Measurements from ENCODE around the gene ARFGAP2. TPM values are rescaled to one million over a fixed set of nuclear protein-coding genes. Genes with fewer than 3 reads are reported as not detected.

Gene ARFGAP2
- total RNA-seq, 1 experiment from 2014 or later = 100.0 TPM

DNA sequence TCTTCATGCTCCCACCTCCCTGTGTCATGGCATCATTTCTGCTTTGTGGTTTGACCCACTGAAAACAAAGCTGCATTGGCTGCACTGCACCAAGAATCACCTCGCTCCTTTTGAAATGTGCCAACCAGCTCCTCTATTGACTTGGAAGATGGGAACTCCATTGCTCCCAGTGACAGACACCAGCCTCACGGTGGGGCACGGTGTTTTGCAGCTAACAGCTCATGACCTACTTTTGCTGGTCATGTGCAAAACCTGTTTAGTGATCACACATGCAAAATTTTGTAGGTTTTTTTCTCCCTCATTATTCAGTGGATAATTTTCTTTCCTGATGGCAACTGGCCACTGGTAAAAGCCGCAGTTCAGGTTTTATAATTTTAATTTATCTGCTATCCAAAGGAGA is 36.8 kb downstream of the ARFGAP2 start:
- no peak overlapping the region for H3K27ac Mint-ChIP-seq (ENCODE audit: unreplicated experiment)
- TF ChIP-seq, protein P1, sequence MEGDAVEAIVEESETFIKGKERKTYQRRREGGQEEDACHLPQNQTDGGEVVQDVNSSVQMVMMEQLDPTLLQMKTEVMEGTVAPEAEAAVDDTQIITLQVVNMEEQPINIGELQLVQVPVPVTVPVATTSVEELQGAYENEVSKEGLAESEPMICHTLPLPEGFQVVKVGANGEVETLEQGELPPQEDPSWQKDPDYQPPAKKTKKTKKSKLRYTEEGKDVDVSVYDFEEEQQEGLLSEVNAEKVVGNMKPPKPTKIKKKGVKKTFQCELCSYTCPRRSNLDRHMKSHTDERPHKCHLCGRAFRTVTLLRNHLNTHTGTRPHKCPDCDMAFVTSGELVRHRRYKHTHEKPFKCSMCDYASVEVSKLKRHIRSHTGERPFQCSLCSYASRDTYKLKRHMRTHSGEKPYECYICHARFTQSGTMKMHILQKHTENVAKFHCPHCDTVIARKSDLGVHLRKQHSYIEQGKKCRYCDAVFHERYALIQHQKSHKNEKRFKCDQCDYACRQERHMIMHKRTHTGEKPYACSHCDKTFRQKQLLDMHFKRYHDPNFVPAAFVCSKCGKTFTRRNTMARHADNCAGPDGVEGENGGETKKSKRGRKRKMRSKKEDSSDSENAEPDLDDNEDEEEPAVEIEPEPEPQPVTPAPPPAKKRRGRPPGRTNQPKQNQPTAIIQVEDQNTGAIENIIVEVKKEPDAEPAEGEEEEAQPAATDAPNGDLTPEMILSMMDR (IDR thresholded peaks at IDR 0.05; ENCODE audit: insufficient read depth in 1 of 2, low read depth in 1 of 2, low read length in 1 of 2, severe bottlenecking in 1 of 2, unreplicated experiment in 1 of 2) = no peak
- H3K27me3 Mint-ChIP-seq (ENCODE audit: insufficient read depth, unreplicated experiment) = no peaks in the 10 kb centered on the region
- intact Hi-C loops (cut with micrococcal nuclease; ENCODE audit: unreplicated experiment) = no loop called here
- peaks cover 10% of the 10 kb centered on the region for H3K36me3 Mint-ChIP-seq (ENCODE audit: insufficient read depth, unreplicated experiment)
- Histone ChIP-seq H3K4me1 (no peaks in the 10 kb centered on the region), H3K4me3 (ENCODE audit: low read depth, low read length) (no peak overlapping the region), H3K27me3 (replicated peaks; ENCODE audit: control insufficient read depth, insufficient read depth, low read length) (no peaks in the 10 kb centered on the region), H3K36me3 (ENCODE audit: control insufficient read depth, insufficient read depth, low read length) (peaks cover 1% of the 10 kb centered on the region; the same call in 1 of the 2 replicates), H3K9me3 (no peaks in the 10 kb centered on the region)
- BruUV-seq (replicated peaks) = no TSS peak
- ChIA-PET CTCF (no interaction called here), POLR2A (interaction anchor here (0.5 kb wide), 1 partner anchor 315 kb away, joined by 4 read pairs; no protein-coding TSS in a partner anchor)
- no peak overlapping the region for H3K4me3 Mint-ChIP-seq (ENCODE audit: unreplicated experiment)
- H3K9me3 Mint-ChIP-seq (ENCODE audit: unreplicated experiment) = no peaks in the 10 kb centered on the region
- no peaks in the 10 kb centered on the region for H3K4me1 Mint-ChIP-seq (ENCODE audit: low read depth, unreplicated experiment)
- no peak for DNase-seq

DNA sequence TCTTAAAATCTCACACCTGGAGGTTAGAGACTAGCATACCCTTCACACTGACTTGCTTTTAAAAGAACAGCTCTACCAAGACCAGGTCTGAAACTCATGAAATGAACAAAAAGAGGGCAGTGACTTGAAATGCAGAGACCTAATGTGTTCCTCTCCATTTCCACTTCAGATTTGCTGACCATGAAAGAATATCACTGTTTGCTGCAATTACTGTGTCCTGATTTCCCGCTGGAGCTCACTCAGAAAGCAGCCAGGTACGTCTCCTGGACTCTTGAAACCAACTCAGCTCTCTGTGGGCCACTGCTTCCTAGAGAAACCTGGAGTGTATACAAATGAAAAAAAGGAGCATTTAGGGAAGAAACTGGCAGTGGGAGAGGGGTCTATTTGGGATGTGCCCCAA is 39.2 kb downstream of the ARFGAP2 start:
- Mint-ChIP-seq H3K9me3 (ENCODE audit: unreplicated experiment) (no peaks in the 10 kb centered on the region), H3K27ac (ENCODE audit: unreplicated experiment) (no peak overlapping the region), H3K27me3 (ENCODE audit: insufficient read depth, unreplicated experiment) (no peaks in the 10 kb centered on the region), H3K36me3 (ENCODE audit: insufficient read depth, unreplicated experiment) (peaks cover 10% of the 10 kb centered on the region), H3K4me3 (ENCODE audit: unreplicated experiment) (no peak overlapping the region), H3K4me1 (ENCODE audit: low read depth, unreplicated experiment) (no peaks in the 10 kb centered on the region)
- TF ChIP-seq, protein P1 (IDR thresholded peaks at IDR 0.05; ENCODE audit: insufficient read depth in 1 of 2, low read depth in 1 of 2, low read length in 1 of 2, severe bottlenecking in 1 of 2, unreplicated experiment in 1 of 2) = no peak
- H3K27me3 ChIP-seq (replicated peaks; ENCODE audit: control insufficient read depth, insufficient read depth, low read length) = no peaks in the 10 kb centered on the region
- no TSS peak for BruUV-seq (replicated peaks)
- CTCF ChIA-PET = no interaction called here
- intact Hi-C loops (cut with micrococcal nuclease; ENCODE audit: unreplicated experiment) = no loop called here
- 0 out of 2 replicates have a peak, but pooled peaks cover under 1% of the 10 kb centered on the region for H3K4me1 ChIP-seq
- H3K4me3 ChIP-seq (ENCODE audit: low read depth, low read length) = no peak overlapping the region
- no peaks in the 10 kb centered on the region for H3K9me3 ChIP-seq
- H3K36me3 ChIP-seq (ENCODE audit: control insufficient read depth, insufficient read depth, low read length) = peaks cover 1% of the 10 kb centered on the region; the same call in 1 of the 2 replicates
- DNase-seq = no peak
- POLR2A ChIA-PET = interaction anchor here (0.6 kb wide), 1 partner anchor 15 kb away, joined by 3 read pairs; no protein-coding TSS in a partner anchor

DNA sequence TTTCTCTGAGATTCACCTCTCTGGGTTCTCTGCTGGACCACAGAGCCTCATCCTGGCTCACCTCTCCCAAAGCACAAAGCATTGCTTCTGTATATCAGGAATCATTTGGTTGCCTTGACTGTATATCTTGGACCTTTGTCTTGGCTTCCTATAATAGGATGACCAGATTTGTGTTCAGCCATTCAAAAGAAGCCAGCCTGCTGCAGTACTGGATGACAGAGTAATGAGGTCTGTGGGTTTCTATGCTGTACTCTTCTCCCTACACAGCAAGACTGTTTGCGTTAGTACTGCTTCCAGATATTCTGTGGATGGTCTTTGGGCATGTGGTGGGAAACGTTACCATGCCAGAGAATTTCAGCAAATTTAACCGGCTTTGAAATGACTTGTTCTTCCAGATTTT is 39.8 kb downstream of the ARFGAP2 start:
- Mint-ChIP-seq H3K4me1 (ENCODE audit: low read depth, unreplicated experiment) (no peaks in the 10 kb centered on the region), H3K36me3 (ENCODE audit: insufficient read depth, unreplicated experiment) (peaks cover 10% of the 10 kb centered on the region), H3K9me3 (ENCODE audit: unreplicated experiment) (no peaks in the 10 kb centered on the region), H3K27ac (ENCODE audit: unreplicated experiment) (no peak overlapping the region), H3K27me3 (ENCODE audit: insufficient read depth, unreplicated experiment) (no peaks in the 10 kb centered on the region), H3K4me3 (ENCODE audit: unreplicated experiment) (no peak overlapping the region)
- no peak for DNase-seq
- H3K27me3 ChIP-seq (replicated peaks; ENCODE audit: control insufficient read depth, insufficient read depth, low read length) = no peaks in the 10 kb centered on the region
- intact Hi-C loops (cut with micrococcal nuclease; ENCODE audit: unreplicated experiment) = no loop called here
- TF ChIP-seq, protein P1 (IDR thresholded peaks at IDR 0.05; ENCODE audit: insufficient read depth in 1 of 2, low read depth in 1 of 2, low read length in 1 of 2, severe bottlenecking in 1 of 2, unreplicated experiment in 1 of 2) = no peak
- no peak overlapping the region for H3K4me3 ChIP-seq (ENCODE audit: low read depth, low read length)
- no peaks in the 10 kb centered on the region for H3K9me3 ChIP-seq
- BruUV-seq (replicated peaks) = no TSS peak
- ChIA-PET CTCF (no interaction called here), POLR2A (interaction anchor here (0.6 kb wide), 1 partner anchor 16 kb away, joined by 3 read pairs; no protein-coding TSS in a partner anchor)
- H3K4me1 ChIP-seq = 0 out of 2 replicates have a peak, but pooled peaks cover 4% of the 10 kb centered on the region
- H3K36me3 ChIP-seq (ENCODE audit: control insufficient read depth, insufficient read depth, low read length) = peaks cover 1% of the 10 kb centered on the region; the same call in 1 of the 2 replicates
